Keratinocyte (primary cell): ENCODE measurements around the gene CMIP. TPM values are rescaled to one million over a fixed set of nuclear protein-coding genes. Genes with fewer than 3 reads are reported as not detected.

Experiments
- DNase-seq: peaks from one replicate; pipeline ENCODE4 v3.0.0-alpha.2; 2011; ENCODE audit warnings: low read depth, missing footprints, low spot score
- FAIRE-seq: peaks from 2 replicates; lab custom pipeline; 2011; peaks lifted over from hg19 to GRCh38; lab: Jason Lieb, UNC
- H2AFZ ChIP-seq: 2 replicates; pipeline ENCODE4 v1.6.0; 2012; ENCODE audit warnings: low read length, control low read depth, inconsistent platforms; ENCODE audit not compliant: control insufficient read depth
- H3K27ac ChIP-seq: 2 replicates; pipeline ENCODE4 v1.5.1; 2011; ENCODE audit warnings: low read length; ENCODE audit not compliant: control insufficient read depth, insufficient read depth
- H3K27me3 ChIP-seq: 3 replicates; pipeline ENCODE4 v1.6.0; 2011; ENCODE audit warnings: low read length; ENCODE audit not compliant: control insufficient read depth, insufficient read depth; ENCODE audit errors: extremely low read depth
- H3K36me3 ChIP-seq, 2 experiments: 2 replicates in 1 of 2; 3 replicates in 1 of 2; pipeline ENCODE4 v1.5.1; 2011; ENCODE audit warnings: low read length in 2 of 2, mild to moderate bottlenecking in 1 of 2; ENCODE audit not compliant: control insufficient read depth in 2 of 2, insufficient read depth in 2 of 2; ENCODE audit errors: extremely low read depth in 1 of 2
- H3K4me1 ChIP-seq: 3 replicates; pipeline ENCODE4 v1.5.1; 2011; ENCODE audit warnings: low read length; ENCODE audit not compliant: control insufficient read depth, insufficient read depth; ENCODE audit errors: extremely low read depth
- H3K4me2 ChIP-seq: 3 replicates; pipeline ENCODE4 v1.6.0; 2011; ENCODE audit warnings: low read depth, low read length; ENCODE audit not compliant: control insufficient read depth, insufficient read depth; ENCODE audit errors: extremely low read depth
- H3K4me3 ChIP-seq, 3 experiments: fragments of 200-600 bp in 1 of 3; sonication (generic) in 1 of 3; 2 replicates in 2 of 3; 3 replicates in 1 of 3; pipeline ENCODE4 v1.5.1; 2011 to 2016; ENCODE audit warnings: low read length in 3 of 3, mild to moderate bottlenecking in 3 of 3, control low read depth in 2 of 3, inconsistent platforms in 1 of 3, low read depth in 1 of 3, mixed read lengths in 1 of 3, mixed run types in 1 of 3, moderate library complexity in 1 of 3; ENCODE audit not compliant: control insufficient read depth in 2 of 3, insufficient read depth in 2 of 3; ENCODE audit errors: extremely low read depth in 1 of 3
- H3K79me2 ChIP-seq: 2 replicates; pipeline ENCODE4 v1.6.0; 2012; ENCODE audit warnings: low read length; ENCODE audit not compliant: control insufficient read depth, insufficient read depth
- H3K9ac ChIP-seq: 3 replicates; pipeline ENCODE4 v1.6.0; 2011; ENCODE audit warnings: low read length; ENCODE audit not compliant: control insufficient read depth, insufficient read depth; ENCODE audit errors: extremely low read depth
- H3K9me1 ChIP-seq: 3 replicates; pipeline ENCODE4 v1.6.0; 2011; ENCODE audit warnings: low read length; ENCODE audit not compliant: control insufficient read depth, insufficient read depth; ENCODE audit errors: extremely low read depth
- H3K9me3 ChIP-seq: 2 replicates; pipeline ENCODE4 v1.5.1; 2012; ENCODE audit warnings: low read depth, low read length; ENCODE audit not compliant: control insufficient read depth
- H4K20me1 ChIP-seq: 3 replicates; pipeline ENCODE4 v1.6.0; 2011; ENCODE audit warnings: low read length; ENCODE audit not compliant: control insufficient read depth, insufficient read depth; ENCODE audit errors: extremely low read depth
- CTCF ChIP-seq, 3 experiments: IDR thresholded peaks in 1 of 3; conservative IDR thresholded peaks in 1 of 3; optimal IDR thresholded peaks in 1 of 3; 2 replicates in 2 of 3; 3 replicates in 1 of 3; pipeline versions ENCODE3 to v1.5.1; 2011; ENCODE audit warnings: low read length in 3 of 3, mild to moderate bottlenecking in 3 of 3, moderate library complexity in 2 of 3, control low read depth in 1 of 3, inconsistent platforms in 1 of 3; ENCODE audit not compliant: insufficient read depth in 2 of 3; ENCODE audit errors: extremely low read depth in 1 of 3
- EZH2 ChIP-seq: IDR thresholded peaks from one replicate; pipeline ENCODE4 v1.6.1; 2012; ENCODE audit warnings: inconsistent platforms, mild to moderate bottlenecking, low read length, moderate library complexity
- dilution Hi-C: fragments of 300-500 bp; cut with MboI; formaldehyde crosslinking; loops from one replicate; pipeline ENCODE4 v1.7.0; 2020; ENCODE audit warnings: low sequenced_read_pairs; ENCODE audit not compliant: extremely low pct_ligation_motif_present
- polyA plus RNA-seq, 5 experiments: library from polyadenylated mRNA; depleted of rRNA in 3 of 5; stranded (reverse) in 3 of 5; stranded (forward) in 1 of 5; unstranded in 1 of 5; fragments of >200 nt; gene quantifications; 1 replicate in 1 of 5; 2 replicates in 3 of 5; 3 replicates in 1 of 5; pipeline versions ENCODE4 v1.2.1 to v1.2.3, GENCODE V29; 2011 to 2012; ENCODE audit warnings: missing spikeins in 2 of 5, low read depth in 1 of 5, low replicate concordance in 1 of 5

Gene CMIP
- polyA plus RNA-seq, 1 donor (not counting 4 experiments of a cell fraction or from before 2014, with no cell fraction given) = 5.0 TPM

GRCh38 chr16:81536648-81537047 lies 92.0 kb downstream of the CMIP start:
- Histone ChIP-seq H3K4me2 (no peak overlapping the region), H3K9ac (no peak overlapping the region), H3K79me2 (peaks cover 95% of the 10 kb centered on the region), H2AFZ (no peak overlapping the region), H3K27ac (no peak overlapping the region), H3K27me3 (no peaks in the 10 kb centered on the region), H3K9me3 (no peaks in the 10 kb centered on the region), H3K4me3 (no peak overlapping the region), H3K9me1 (peaks cover 4% of the 10 kb centered on the region), H4K20me1 (no peaks in the 10 kb centered on the region), H3K4me1 (peaks cover 33% of the 10 kb centered on the region), H3K36me3 (peaks cover 1 to 21% of the 10 kb centered on the region in 2 experiments)
- TF ChIP-seq CTCF (optimal IDR thresholded peaks at IDR 0.05 in 1 of 3, IDR thresholded peaks at IDR 0.05 in 1 of 3, conservative IDR thresholded peaks at IDR 0.05 in 1 of 3; ENCODE audit: extremely low read depth in 1 of 3, insufficient read depth in 2 of 3, low read length in 3 of 3) (no peak), EZH2 (no peak)
- dilution Hi-C loops = no loop called here
- DNase-seq = no peak
- FAIRE-seq = no peak

GRCh38 chr16:81537721-81538561 lies 93.3 kb downstream of the CMIP start:
- no peaks in the 10 kb centered on the region for H4K20me1 ChIP-seq
- H3K4me3 ChIP-seq = no peak overlapping the region
- peaks cover 97% of the 10 kb centered on the region for H3K79me2 ChIP-seq
- TF ChIP-seq EZH2 (no peak), CTCF (optimal IDR thresholded peaks at IDR 0.05 in 1 of 3, IDR thresholded peaks at IDR 0.05 in 1 of 3, conservative IDR thresholded peaks at IDR 0.05 in 1 of 3; ENCODE audit: extremely low read depth in 1 of 3, insufficient read depth in 2 of 3, low read length in 3 of 3) (no peak)
- H3K4me2 ChIP-seq = peak overlapping the region; percentile 53
- DNase-seq (no peak), FAIRE-seq (no peak)
- H3K4me1 ChIP-seq = peaks cover 20% of the 10 kb centered on the region
- H2AFZ ChIP-seq = no peak overlapping the region
- H3K27me3 ChIP-seq = no peaks in the 10 kb centered on the region
- H3K9ac ChIP-seq = peak overlapping the region; percentile 20
- H3K9me1 ChIP-seq = no peaks in the 10 kb centered on the region
- dilution Hi-C loops = no loop called here
- H3K27ac ChIP-seq = peak overlapping the region; percentile 68
- H3K9me3 ChIP-seq = no peaks in the 10 kb centered on the region
- peaks cover 2 to 16% of the 10 kb centered on the region in 2 experiments for H3K36me3 ChIP-seq
